PFSK-1 (cell line): ENCODE results near the gene KIF26B.

Experiments
- FOXP2 ChIP-seq: optimal IDR thresholded peaks from 2 replicates; pipeline ENCODE3; 2011; ENCODE audit warnings: borderline replicate concordance, control low read depth, inconsistent platforms; ENCODE audit not compliant: insufficient read depth; ENCODE audit errors: extremely low read length, extremely low read depth
- POLR2AphosphoS5 ChIP-seq: IDR thresholded peaks from 2 replicates; pipeline ENCODE4 v1.6.1; 2012; ENCODE audit warnings: low read depth, mild to moderate bottlenecking, control low read depth, low read length, moderate library complexity
- SIN3A ChIP-seq: IDR thresholded peaks from 2 replicates; pipeline ENCODE4 v1.6.1; 2012; ENCODE audit warnings: mild to moderate bottlenecking, low read length, moderate library complexity, borderline replicate concordance; ENCODE audit not compliant: insufficient read depth
- TAF1 ChIP-seq: IDR thresholded peaks from 2 replicates; pipeline ENCODE4 v1.6.1; 2012; ENCODE audit warnings: low read length, control low read depth, borderline replicate concordance; ENCODE audit not compliant: insufficient read depth
- TF ChIP-seq, protein P1 (sequence below), 2 experiments: IDR thresholded peaks; 2 replicates each; pipeline versions ENCODE4 v1.6.1 to v1.8.0; 2011 to 2012; ENCODE audit warnings: low read depth in 2 of 2, low read length in 2 of 2, control low read depth in 1 of 2, inconsistent platforms in 1 of 2, mild to moderate bottlenecking in 1 of 2, moderate library complexity in 1 of 2; ENCODE audit not compliant: insufficient read depth in 1 of 2

KIF26B gene

DNA sequence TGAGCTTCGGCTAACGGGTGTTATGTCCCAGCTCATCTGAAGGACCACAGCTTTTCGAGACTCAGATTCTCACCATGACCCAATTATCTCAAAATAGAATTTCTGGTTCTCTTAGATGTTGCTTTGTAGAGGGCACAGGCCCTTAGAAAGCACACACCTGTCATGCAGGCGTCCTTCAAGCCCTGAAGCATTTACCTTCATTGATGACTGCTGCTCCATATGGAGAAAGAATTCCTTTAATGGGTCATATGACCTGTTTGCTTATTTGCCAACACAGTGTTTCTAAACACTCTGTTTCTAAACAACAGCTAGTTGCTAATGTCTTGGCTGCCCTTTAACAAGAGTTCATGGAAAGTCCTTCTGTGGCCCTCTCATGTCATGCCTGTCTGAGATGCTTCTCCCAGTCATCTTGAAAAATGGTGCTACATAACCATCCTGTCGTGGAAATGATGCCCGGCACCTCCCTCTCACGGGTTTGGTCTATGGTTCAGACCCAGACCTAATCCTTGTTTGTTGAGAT, 495.7 kb downstream of the KIF26B start:
- TF ChIP-seq TAF1 (no peak), POLR2AphosphoS5 (no peak), FOXP2 (no peak), SIN3A (no peak)
- TF ChIP-seq, protein P1, sequence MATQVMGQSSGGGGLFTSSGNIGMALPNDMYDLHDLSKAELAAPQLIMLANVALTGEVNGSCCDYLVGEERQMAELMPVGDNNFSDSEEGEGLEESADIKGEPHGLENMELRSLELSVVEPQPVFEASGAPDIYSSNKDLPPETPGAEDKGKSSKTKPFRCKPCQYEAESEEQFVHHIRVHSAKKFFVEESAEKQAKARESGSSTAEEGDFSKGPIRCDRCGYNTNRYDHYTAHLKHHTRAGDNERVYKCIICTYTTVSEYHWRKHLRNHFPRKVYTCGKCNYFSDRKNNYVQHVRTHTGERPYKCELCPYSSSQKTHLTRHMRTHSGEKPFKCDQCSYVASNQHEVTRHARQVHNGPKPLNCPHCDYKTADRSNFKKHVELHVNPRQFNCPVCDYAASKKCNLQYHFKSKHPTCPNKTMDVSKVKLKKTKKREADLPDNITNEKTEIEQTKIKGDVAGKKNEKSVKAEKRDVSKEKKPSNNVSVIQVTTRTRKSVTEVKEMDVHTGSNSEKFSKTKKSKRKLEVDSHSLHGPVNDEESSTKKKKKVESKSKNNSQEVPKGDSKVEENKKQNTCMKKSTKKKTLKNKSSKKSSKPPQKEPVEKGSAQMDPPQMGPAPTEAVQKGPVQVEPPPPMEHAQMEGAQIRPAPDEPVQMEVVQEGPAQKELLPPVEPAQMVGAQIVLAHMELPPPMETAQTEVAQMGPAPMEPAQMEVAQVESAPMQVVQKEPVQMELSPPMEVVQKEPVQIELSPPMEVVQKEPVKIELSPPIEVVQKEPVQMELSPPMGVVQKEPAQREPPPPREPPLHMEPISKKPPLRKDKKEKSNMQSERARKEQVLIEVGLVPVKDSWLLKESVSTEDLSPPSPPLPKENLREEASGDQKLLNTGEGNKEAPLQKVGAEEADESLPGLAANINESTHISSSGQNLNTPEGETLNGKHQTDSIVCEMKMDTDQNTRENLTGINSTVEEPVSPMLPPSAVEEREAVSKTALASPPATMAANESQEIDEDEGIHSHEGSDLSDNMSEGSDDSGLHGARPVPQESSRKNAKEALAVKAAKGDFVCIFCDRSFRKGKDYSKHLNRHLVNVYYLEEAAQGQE (IDR thresholded peaks at IDR 0.05; ENCODE audit: insufficient read depth in 1 of 2, low read depth in 2 of 2, low read length in 2 of 2), result no peak

DNA sequence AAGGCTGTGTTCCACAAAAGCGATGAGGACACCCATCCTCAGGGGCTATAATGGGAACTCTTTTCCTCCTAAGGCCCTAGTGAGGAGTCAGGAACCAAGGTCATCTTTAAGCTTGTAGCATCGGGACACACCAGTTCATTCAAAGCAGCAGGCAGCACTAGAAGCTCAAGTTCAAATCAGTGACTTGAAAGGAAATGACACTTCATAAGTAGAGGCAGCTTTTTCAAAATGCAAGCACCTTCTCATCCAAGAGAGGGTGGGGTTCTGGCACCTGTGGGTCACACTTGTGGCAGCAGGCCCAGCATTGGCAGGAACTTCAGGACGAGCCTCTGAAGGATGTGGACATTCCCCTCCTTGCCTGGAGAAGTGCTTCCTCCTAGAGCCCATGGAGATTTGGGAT, 496.3 kb downstream of the KIF26B start:
- no peak for TF ChIP-seq FOXP2
- TF ChIP-seq TAF1, result no peak
- TF ChIP-seq, protein P1 (IDR thresholded peaks at IDR 0.05; ENCODE audit: insufficient read depth in 1 of 2, low read depth in 2 of 2, low read length in 2 of 2), result no peak
- TF ChIP-seq POLR2AphosphoS5, result no peak
- no peak for TF ChIP-seq SIN3A

DNA sequence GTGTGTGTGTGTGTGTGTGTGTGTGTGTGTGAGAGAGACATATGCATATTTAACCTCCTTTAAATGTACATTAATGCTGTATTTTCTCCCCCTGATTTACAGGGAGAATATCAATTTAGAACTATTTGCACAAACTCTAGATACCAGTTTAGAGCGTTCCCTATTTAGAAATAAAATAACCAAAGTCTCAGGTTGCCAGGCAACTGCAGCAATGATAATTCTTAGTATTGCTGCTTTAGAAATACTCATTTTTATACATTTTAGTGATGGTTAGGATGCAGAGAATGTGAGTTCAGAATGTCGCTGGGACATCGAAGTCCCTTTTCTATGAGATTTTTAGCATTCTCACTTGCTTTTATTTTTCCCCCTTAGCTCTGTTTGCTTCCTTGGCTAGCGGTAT, 497.3 kb downstream of the KIF26B start:
- TF ChIP-seq SIN3A, result no peak
- TF ChIP-seq, protein P1 (IDR thresholded peaks at IDR 0.05; ENCODE audit: insufficient read depth in 1 of 2, low read depth in 2 of 2, low read length in 2 of 2), result no peak
- TF ChIP-seq POLR2AphosphoS5, result no peak
- TF ChIP-seq TAF1, result no peak
- TF ChIP-seq FOXP2, result no peak

DNA sequence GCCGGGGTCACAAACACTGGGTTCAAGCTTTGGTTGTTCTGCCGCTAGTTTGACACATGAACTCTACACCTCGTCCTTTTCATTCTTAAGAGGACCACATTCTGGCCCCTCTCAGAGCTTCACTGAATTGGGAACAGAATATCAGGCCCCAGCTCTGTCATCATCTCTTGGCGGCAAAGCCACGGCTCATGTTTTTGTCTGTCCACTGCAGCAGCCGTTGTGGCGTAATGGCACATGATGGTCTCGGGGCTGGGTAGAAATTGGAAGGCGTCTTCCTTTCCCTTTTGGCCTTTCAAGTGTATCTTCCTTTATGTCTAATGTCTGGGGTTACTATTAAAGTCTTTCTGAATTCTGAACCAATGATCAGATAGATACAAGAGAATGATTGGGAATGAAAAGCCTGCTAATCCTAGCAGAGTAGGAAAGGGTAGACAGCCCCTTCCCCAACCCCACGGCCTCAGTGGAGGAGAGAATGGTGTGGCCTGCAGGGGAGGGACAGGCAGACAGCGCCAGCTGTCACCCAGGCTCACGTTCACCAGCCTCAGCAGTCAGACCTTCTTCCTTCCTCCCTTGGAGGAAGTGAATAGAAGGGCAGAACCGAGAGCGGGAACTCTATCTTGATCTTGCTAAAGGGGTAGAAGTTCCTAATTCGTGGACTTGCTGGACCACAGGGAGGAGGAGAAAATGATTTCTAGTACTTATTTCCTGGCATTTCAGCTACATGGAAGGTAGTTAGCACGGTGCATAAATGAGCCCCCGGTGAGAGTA, 498.1 kb downstream of the KIF26B start:
- no peak for TF ChIP-seq TAF1
- TF ChIP-seq POLR2AphosphoS5, result no peak
- TF ChIP-seq, protein P1 (IDR thresholded peaks at IDR 0.05; ENCODE audit: insufficient read depth in 1 of 2, low read depth in 2 of 2, low read length in 2 of 2), result no peak
- no peak for TF ChIP-seq FOXP2
- no peak for TF ChIP-seq SIN3A
